Bronchial epithelial cell (primary cell): ENCODE data around the gene FAM219B. TPM values are rescaled to one million over a fixed set of nuclear protein-coding genes. Genes with fewer than 3 reads are reported as not detected.

ENCODE experiments used
- DNase-seq: peaks from one replicate; pipeline ENCODE4 v3.0.0-alpha.2; 2010; ENCODE audit warnings: low read depth
- FAIRE-seq: peaks from 2 replicates; lab custom pipeline; 2011; peaks lifted over from hg19 to GRCh38; lab: Jason Lieb, UNC
- H3K27me3 ChIP-seq: 2 replicates; pipeline ENCODE4 v1.5.1; 2011; ENCODE audit warnings: low read length; ENCODE audit not compliant: control insufficient read depth, insufficient read depth
- H3K36me3 ChIP-seq: 2 replicates; pipeline ENCODE4 v1.5.1; 2011; ENCODE audit warnings: low read length; ENCODE audit not compliant: control insufficient read depth, insufficient read depth
- H3K4me3 ChIP-seq: 2 replicates; pipeline ENCODE4 v1.5.1; 2011; ENCODE audit warnings: mild to moderate bottlenecking, low read depth, low read length, control low read depth
- CTCF ChIP-seq: IDR thresholded peaks from 2 replicates; pipeline ENCODE4 v1.5.1; 2011; ENCODE audit warnings: mild to moderate bottlenecking, moderate library complexity, low read length, control low read depth, inconsistent platforms; ENCODE audit not compliant: insufficient read depth, severe bottlenecking
- total RNA-seq: library from RNA; depleted of rRNA; stranded (reverse); fragments of >200 nt; gene quantifications from 2 replicates; pipeline ENCODE4 v1.2.1, GENCODE V29; 2014

FAM219B gene
- total RNA-seq, 1 donor from 2014 or later, result 72.4 TPM

- no peak for TF ChIP-seq CTCF
- no peaks in the 10 kb centered on the region for H3K27me3 ChIP-seq
- peaks cover 4% of the 10 kb centered on the region for H3K36me3 ChIP-seq
- FAIRE-seq, result no peak
- DNase-seq, result peak; percentile 72
- no peak overlapping the region for H3K4me3 ChIP-seq
These were observed 43.2 kb downstream of the FAM219B start for GRCh38 chr15:74863239-74864056.

- Histone ChIP-seq H3K27me3 (no peaks in the 10 kb centered on the region), H3K4me3 (no peak overlapping the region), H3K36me3 (peaks cover 13% of the 10 kb centered on the region)
- TF ChIP-seq CTCF, result no peak
- FAIRE-seq (no peak), DNase-seq (no peak)
These were observed 48.3 kb downstream of the FAM219B start for GRCh38 chr15:74858369-74858740.

GRCh38 chr15:74857671-74858368, 48.8 kb downstream of the FAM219B start:
- peaks cover 15% of the 10 kb centered on the region for H3K36me3 ChIP-seq
- H3K4me3 ChIP-seq, result no peak overlapping the region
- no peak for TF ChIP-seq CTCF
- no peak for FAIRE-seq
- DNase-seq, result no peak
- no peaks in the 10 kb centered on the region for H3K27me3 ChIP-seq

- no peaks in the 10 kb centered on the region for H3K27me3 ChIP-seq
- H3K4me3 ChIP-seq, result no peak overlapping the region
- no peak for TF ChIP-seq CTCF
- DNase-seq, result peak; percentile 14
- H3K36me3 ChIP-seq, result peaks cover 17% of the 10 kb centered on the region
- no peak for FAIRE-seq
These were observed 49.5 kb downstream of the FAM219B start for GRCh38 chr15:74857082-74857655.

GRCh38 chr15:74856537-74856936, 50.1 kb downstream of the FAM219B start:
- no peak for DNase-seq
- no peak for TF ChIP-seq CTCF
- FAIRE-seq, result no peak
- no peak overlapping the region for H3K4me3 ChIP-seq
- peaks cover 19% of the 10 kb centered on the region for H3K36me3 ChIP-seq
- no peaks in the 10 kb centered on the region for H3K27me3 ChIP-seq
